HUDEP-2 (cell line): Measurements from ENCODE around the gene TMEM98.
"Not testable (repeated sequence)": the region's sequence is repeated elsewhere in the genome, so short reads cannot be mapped to it uniquely, and the experiment has no call there.

ENCODE experiments used
- DNase-seq, 76 experiments: peaks; one replicate each; lab custom pipeline; 2025; ENCODE audit not compliant: unreplicated experiment in 76 of 76; lab: John Stamatoyannopoulos, UW

Gene TMEM98

GRCh38 chr17:32913593-32913992 lies 14.4 kb upstream of the TMEM98 start:
- no peak for DNase-seq

GRCh38 chr17:32914181-32914580 lies 13.8 kb upstream of the TMEM98 start:
- DNase-seq: no peak

GRCh38 chr17:32915245-32915644 lies 12.7 kb upstream of the TMEM98 start:
- DNase-seq: peak in 26 of 76 experiments; percentile 10 to 40 (median 21)

- DNase-seq: no peak
Measured at GRCh38 chr17:32916134-32916533, 11.8 kb upstream of the TMEM98 start.

GRCh38 chr17:32917081-32917480 lies 10.9 kb upstream of the TMEM98 start:
- no peak for DNase-seq

GRCh38 chr17:32917842-32918241 lies 10.1 kb upstream of the TMEM98 start:
- no peak for DNase-seq

- DNase-seq: not testable (repeated sequence)
Measured at GRCh38 chr17:32919876-32920275, 8.1 kb upstream of the TMEM98 start.

GRCh38 chr17:32920293-32920692 lies 7.7 kb upstream of the TMEM98 start:
- no peak for DNase-seq

GRCh38 chr17:32921017-32921416 lies 6.9 kb upstream of the TMEM98 start:
- no peak for DNase-seq

GRCh38 chr17:32923905-32924304 lies 4.0 kb upstream of the TMEM98 start:
- DNase-seq: not testable (repeated sequence)

- no peak for DNase-seq
Measured at GRCh38 chr17:32926183-32926582, 1.8 kb upstream of the TMEM98 start.

GRCh38 chr17:32926789-32927188 lies 1.2 kb upstream of the TMEM98 start:
- not testable (repeated sequence) for DNase-seq

GRCh38 chr17:32927201-32927723 lies 691 bp upstream of the TMEM98 start:
- DNase-seq: peak in 2 of 76 experiments; percentile 23 to 54

- DNase-seq: peak in 2 of 76 experiments; percentile 7 to 21
Measured at GRCh38 chr17:32928586-32929535, 908 bp downstream of the TMEM98 start.

- DNase-seq: no peak
Measured at GRCh38 chr17:32929588-32929987, 1.6 kb downstream of the TMEM98 start.

GRCh38 chr17:32930512-32930911 lies 2.6 kb downstream of the TMEM98 start:
- no peak for DNase-seq

GRCh38 chr17:32931686-32932085 lies 3.7 kb downstream of the TMEM98 start:
- DNase-seq: no peak

- DNase-seq: no peak
Measured at GRCh38 chr17:32933881-32934280, 5.9 kb downstream of the TMEM98 start.

- no peak for DNase-seq
Measured at GRCh38 chr17:32935726-32936125, 7.8 kb downstream of the TMEM98 start.

- no peak for DNase-seq
Measured at GRCh38 chr17:32936186-32936893, 8.4 kb downstream of the TMEM98 start.

GRCh38 chr17:32936894-32937500 lies 9.0 kb downstream of the TMEM98 start:
- peak in 50 of 76 experiments; percentile 7 to 73 (median 40) for DNase-seq
